ENCODE results near the gene MORC3.

DNA sequence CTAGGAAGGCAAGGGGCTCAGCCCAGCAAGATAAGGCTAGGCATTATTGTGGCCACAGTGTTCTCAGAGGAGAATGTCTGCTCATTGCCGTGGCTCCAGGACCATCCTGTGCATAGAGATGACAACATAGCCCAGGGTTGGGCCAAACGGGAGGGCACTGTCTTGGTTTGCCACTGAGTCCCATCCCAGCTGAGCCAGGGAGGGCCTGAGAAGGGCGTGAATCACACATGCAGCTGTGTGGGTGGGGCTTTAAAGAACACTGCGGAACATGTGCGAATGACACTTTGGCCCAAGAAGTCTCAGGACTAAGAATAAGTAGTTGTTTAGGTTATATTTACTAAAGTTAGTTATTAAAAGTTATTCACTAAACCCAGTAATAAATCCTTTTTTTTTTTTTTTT lies 83.7 kb downstream of the MORC3 start:
- TF ChIP-seq CTCF (IDR thresholded peaks at IDR 0.05) (no peak), POLR2A (IDR thresholded peaks at IDR 0.05) (no peak)

Data from testis (tissue), 2 donors.